AG04449 (cell line): ENCODE data around the gene SAE1.
A peak's percentile ranks its signal among the peaks of the same experiment; 100 is the strongest.

Source experiments
- CTCF ChIA-PET: fragments of 350-600 bp; formaldehyde crosslinking; extraction: SDS; loops from one replicate; lab custom pipeline; 2021; ENCODE audit warnings: antibody characterized with exemption; lab: Yijun Ruan, JAX
- POLR2A ChIA-PET: fragments of 400-600, 350-600 bp; formaldehyde crosslinking; extraction: SDS; loops from one replicate; lab custom pipeline; 2020; ENCODE audit warnings: antibody characterized with exemption, inconsistent platforms; lab: Yijun Ruan, JAX
- DNase-seq: peaks from one replicate; pipeline ENCODE4 v3.0.0-alpha.2; 2010; ENCODE audit warnings: low read depth, low spot score
- H3K4me3 ChIP-seq: 2 replicates; pipeline ENCODE4 v1.5.1; 2011; ENCODE audit warnings: low read depth, mild to moderate bottlenecking, control low read depth, low read length
- TF ChIP-seq, protein P1 (sequence below): IDR thresholded peaks from one replicate; pipeline ENCODE4 v1.5.1; 2011; ENCODE audit warnings: mild to moderate bottlenecking, moderate library complexity, low read length, control low read depth, inconsistent platforms; ENCODE audit not compliant: insufficient read depth; ENCODE audit errors: missing control alignments

The SAE1 gene

DNA sequence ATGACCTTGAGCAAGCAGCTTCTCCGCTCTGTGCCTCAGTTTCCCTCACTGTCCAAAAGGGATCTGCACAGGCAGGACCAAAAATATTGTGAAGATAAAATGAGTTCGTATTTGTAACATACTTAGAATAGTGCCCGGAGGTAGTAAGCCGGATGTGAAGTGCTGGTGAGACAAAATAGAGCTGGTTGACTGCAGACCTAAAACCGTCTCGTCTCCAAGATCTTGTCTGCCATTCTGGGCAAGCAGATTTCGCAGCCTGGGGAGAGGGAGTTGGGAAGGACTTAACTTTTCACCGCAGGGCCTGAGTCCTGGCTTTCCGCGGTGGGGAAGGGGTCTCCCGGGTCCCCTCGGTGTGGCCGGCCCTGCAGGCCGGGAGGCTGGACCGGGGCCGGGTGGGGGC, 108.5 kb downstream of the SAE1 start:
- CTCF ChIA-PET = interaction anchor here (1.4 to 3.5 kb wide), 4 partner anchors 8 to 89 kb away, joined by 4 to 18 read pairs (median 12); no protein-coding TSS in a partner anchor
- POLR2A ChIA-PET = interaction anchor here (1.2 to 1.4 kb wide), 2 partner anchors 13 to 18 kb away, joined by 3 to 6 read pairs; partner anchors contain the start of gene CCDC9

DNA sequence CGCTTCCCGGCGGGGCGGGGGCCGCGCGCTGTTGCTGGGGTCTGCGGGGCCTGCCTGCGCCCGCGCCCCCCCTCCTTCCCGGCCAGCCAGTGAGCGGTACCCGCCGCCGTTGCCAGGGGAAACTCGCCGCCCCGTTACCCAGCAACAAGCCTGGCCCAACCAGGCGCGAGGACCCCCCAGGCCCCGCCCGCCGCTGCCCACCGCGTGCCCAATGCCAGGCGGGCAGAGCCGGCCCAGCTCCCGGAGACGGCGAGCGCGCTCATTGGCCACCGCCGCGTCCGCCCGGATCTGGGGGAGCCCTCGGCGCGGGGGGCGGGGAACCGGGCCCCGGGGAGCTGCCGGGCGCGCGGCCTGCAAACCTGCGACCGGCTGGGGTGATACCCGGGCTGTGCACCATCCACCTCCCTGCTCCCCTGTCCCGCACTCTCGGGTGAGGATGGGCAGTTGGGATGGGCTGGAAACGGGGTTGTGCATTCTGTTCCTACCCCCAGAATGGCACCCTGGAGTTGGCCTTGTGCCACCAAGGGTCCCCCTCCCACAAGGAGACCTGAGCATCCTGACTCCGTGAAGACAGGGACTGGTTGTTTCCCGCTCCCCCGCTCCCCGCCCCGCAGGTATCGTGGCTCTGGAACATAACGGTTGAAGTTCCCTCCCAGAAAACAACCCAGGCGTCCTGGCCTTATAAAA, 109.1 kb downstream of the SAE1 start:
- no peak for DNase-seq
- ChIA-PET POLR2A (interaction anchor here (0.9 to 1.4 kb wide), 3 partner anchors 13 to 17 kb away, joined by 3 to 6 read pairs (median 4); partner anchors contain the start of gene CCDC9), CTCF (interaction anchor here (0.7 to 3.5 kb wide), 5 partner anchors 7 to 90 kb away, joined by 3 to 18 read pairs (median 11); no protein-coding TSS in a partner anchor)
- TF ChIP-seq, protein P1, sequence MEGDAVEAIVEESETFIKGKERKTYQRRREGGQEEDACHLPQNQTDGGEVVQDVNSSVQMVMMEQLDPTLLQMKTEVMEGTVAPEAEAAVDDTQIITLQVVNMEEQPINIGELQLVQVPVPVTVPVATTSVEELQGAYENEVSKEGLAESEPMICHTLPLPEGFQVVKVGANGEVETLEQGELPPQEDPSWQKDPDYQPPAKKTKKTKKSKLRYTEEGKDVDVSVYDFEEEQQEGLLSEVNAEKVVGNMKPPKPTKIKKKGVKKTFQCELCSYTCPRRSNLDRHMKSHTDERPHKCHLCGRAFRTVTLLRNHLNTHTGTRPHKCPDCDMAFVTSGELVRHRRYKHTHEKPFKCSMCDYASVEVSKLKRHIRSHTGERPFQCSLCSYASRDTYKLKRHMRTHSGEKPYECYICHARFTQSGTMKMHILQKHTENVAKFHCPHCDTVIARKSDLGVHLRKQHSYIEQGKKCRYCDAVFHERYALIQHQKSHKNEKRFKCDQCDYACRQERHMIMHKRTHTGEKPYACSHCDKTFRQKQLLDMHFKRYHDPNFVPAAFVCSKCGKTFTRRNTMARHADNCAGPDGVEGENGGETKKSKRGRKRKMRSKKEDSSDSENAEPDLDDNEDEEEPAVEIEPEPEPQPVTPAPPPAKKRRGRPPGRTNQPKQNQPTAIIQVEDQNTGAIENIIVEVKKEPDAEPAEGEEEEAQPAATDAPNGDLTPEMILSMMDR = no peak
- H3K4me3 ChIP-seq = peak overlapping the region; percentile 47

More for the DNA sequence above, 108.5 kb downstream of the SAE1 start:
- DNase-seq = no peak
- TF ChIP-seq, protein P1 = no peak
- peak overlapping the region; percentile 47 for H3K4me3 ChIP-seq

GRCh38 chr19:47240556-47240955, 109.9 kb downstream of the SAE1 start:
- DNase-seq = no peak
- ChIA-PET CTCF (interaction anchor here (0.7 to 2.5 kb wide), 4 partner anchors 8 to 30 kb away, joined by 3 to 12 read pairs (median 4); partner anchors contain the start of gene CCDC9), POLR2A (interaction anchor here (0.6 to 0.9 kb wide), 2 partner anchors 15 to 30 kb away, joined by 3 to 4 read pairs; no protein-coding TSS in a partner anchor)
- TF ChIP-seq, protein P1 = no peak
- H3K4me3 ChIP-seq = no peak overlapping the region; the same call in 1 of the 2 replicates

- H3K4me3 ChIP-seq = peak overlapping the region; percentile 25; the same call in 1 of the 2 replicates
- DNase-seq = no peak
- ChIA-PET CTCF (interaction anchor here (0.8 to 2.5 kb wide), 3 partner anchors 9 to 30 kb away, joined by 3 to 12 read pairs (median 4); partner anchors contain the start of gene CCDC9), POLR2A (interaction anchor here (0.6 kb wide), 1 partner anchor 31 kb away, joined by 3 read pairs; no protein-coding TSS in a partner anchor)
- TF ChIP-seq, protein P1 = no peak
Measured at GRCh38 chr19:47240996-47241918, 110.6 kb downstream of the SAE1 start.

DNA sequence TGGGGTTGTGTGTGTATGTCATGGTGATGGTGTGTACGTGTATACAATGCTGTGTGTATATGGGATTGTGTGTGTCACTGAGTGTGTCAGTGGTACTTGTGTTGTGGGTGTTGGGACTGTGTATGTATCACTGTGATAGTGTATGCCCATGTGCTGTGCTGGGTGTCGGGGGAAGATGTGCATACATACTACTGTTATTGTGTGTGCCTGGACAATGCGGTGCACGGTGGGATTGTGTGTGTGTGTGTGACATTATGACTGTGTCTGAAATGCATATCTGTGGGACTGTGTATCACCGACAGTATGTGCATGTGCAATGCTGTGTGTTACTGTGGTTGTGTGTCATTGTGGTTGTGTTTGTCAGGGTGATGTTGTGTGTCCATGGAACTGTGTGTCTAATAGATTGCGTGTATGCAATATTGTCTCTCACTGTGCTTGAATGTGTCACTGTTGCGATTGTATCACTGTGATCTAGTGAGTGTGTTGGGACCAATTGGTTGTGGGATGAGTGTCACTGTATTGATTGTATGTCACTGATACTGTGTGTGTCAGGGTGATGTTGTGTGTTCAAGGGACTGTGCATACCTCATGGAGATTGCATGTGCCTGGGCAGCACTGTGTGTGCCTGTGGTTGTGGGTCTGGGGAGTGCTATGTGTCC, 111.4 kb downstream of the SAE1 start:
- no peak for DNase-seq
- ChIA-PET CTCF (interaction anchor here (12.4 kb wide), 1 partner anchor 89 kb away, joined by 512 read pairs; no protein-coding TSS in a partner anchor), POLR2A (interaction anchor here (2.9 kb wide), 1 partner anchor 15 kb away, joined by 79 read pairs; no protein-coding TSS in a partner anchor)
- no peak overlapping the region for H3K4me3 ChIP-seq
- TF ChIP-seq, protein P1 = no peak
